Measurements from ENCODE around the gene SLC16A6. TPM values are rescaled to one million over a fixed set of nuclear protein-coding genes. Genes with fewer than 3 reads are reported as not detected.
"Not testable (repeated sequence)": the region's sequence is repeated elsewhere in the genome, so short reads cannot be mapped to it uniquely, and the experiment has no call there.

SLC16A6 gene
- total RNA-seq, 1 experiment from 2014 or later, result 4.8 TPM

DNA sequence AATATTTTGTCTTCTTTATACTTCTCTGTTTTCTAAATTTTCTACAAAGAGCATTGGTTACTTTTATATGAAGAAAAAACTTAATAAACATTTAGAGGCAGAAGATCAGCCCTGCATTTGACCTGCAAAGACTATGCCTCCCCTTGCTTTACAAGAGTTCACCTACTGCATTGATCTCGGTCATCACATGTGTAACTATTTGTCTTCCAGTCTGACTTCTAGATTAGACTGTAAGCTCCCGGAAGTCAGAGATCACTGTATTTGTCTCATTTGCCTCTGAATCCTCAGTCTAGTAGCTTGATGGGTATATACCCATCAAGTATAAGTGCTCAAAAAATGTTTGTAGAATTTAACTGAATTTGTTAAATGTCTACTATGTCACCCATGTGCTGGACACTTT is 70.7 kb downstream of the SLC16A6 start:
- not testable (repeated sequence) for DNase-seq (ENCODE audit: low read depth)

DNA sequence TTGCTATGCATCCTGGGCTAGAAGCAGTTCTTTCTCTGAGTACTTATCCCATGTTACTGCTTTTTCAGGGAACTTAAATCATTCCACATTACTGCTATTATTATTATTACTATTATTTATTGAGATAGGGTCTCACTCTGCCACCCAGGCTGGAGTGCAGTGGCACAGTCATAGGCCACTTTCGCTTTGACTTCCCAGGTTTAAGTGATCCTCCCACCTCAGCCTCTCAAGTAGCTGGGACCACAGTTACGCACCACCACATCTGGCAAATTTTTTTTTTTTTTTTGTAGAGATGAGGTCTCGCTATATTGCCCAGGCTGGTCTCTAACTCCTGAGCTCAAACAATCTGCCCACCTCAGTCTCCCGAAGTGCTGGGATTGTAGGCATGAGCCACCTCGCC is 71.5 kb downstream of the SLC16A6 start:
- DNase-seq (ENCODE audit: low read depth), result not testable (repeated sequence)

Other genes starting within 250 kb of the SLC16A6 start
- gene AMZ2, start 43.1 kb downstream of the SLC16A6 start, total RNA-seq (2014; rRNA removed; shearing (Covaris generic)), result 75.6 and 92.5 TPM in 2 replicates
- gene ARSG, start 368 bp upstream of the SLC16A6 start, total RNA-seq (2014; rRNA removed; shearing (Covaris generic)), result 2.3 and 3.0 TPM in 2 replicates
- 44.1 and 49.5 TPM in 2 replicates for gene WIPI1, start 166.4 kb upstream of the SLC16A6 start, total RNA-seq (2014; rRNA removed; shearing (Covaris generic))
- gene PRKAR1A, start 221.3 kb upstream of the SLC16A6 start, total RNA-seq (2014; rRNA removed; shearing (Covaris generic)), result 192 and 208 TPM in 2 replicates